Nephron progenitor cell (in vitro differentiated cells): Measurements from ENCODE around the gene FAM78A.

Source experiments
- DNase-seq: peaks from one replicate; pipeline ENCODE4 v3.0.0; 2021
- H3K27ac Mint-ChIP-seq: 2 replicates; pipeline ENCODE4 v1.8.0; 2021; ENCODE audit warnings: mild to moderate bottlenecking, moderate library complexity, mixed read lengths
- H3K27me3 Mint-ChIP-seq: 2 replicates; pipeline ENCODE4 v1.8.0; 2021; ENCODE audit warnings: mild to moderate bottlenecking, low read depth, mixed read lengths; ENCODE audit not compliant: poor library complexity
- H3K36me3 Mint-ChIP-seq: 2 replicates; pipeline ENCODE4 v1.8.0; 2021; ENCODE audit warnings: low read depth, mixed read lengths
- H3K4me1 Mint-ChIP-seq: 2 replicates; pipeline ENCODE4 v1.8.0; 2021; ENCODE audit warnings: mixed read lengths
- H3K4me3 Mint-ChIP-seq: 2 replicates; pipeline ENCODE4 v1.8.0; 2021; ENCODE audit warnings: mild to moderate bottlenecking, moderate library complexity, mixed read lengths
- H3K9me3 Mint-ChIP-seq: 2 replicates; pipeline ENCODE4 v1.8.0; 2021; ENCODE audit warnings: mild to moderate bottlenecking, moderate library complexity, mixed read lengths
- CTCF ChIP-seq: fragments of 200-600 bp; sonication (generic); IDR thresholded peaks from 2 replicates; pipeline ENCODE4 v1.5.0; 2021; ENCODE audit warnings: antibody characterized with exemption

FAM78A gene

GRCh38 chr9:131308906-131309529 is 32.7 kb upstream of the FAM78A start:
- no peak for TF ChIP-seq CTCF
- H3K27ac Mint-ChIP-seq = no peak overlapping the region
- DNase-seq = no peak

GRCh38 chr9:131308452-131308851 is 32.1 kb upstream of the FAM78A start:
- no peak overlapping the region for H3K4me3 Mint-ChIP-seq
- H3K27me3 Mint-ChIP-seq = peaks cover 4% of the 10 kb centered on the region
- no peaks in the 10 kb centered on the region for H3K9me3 Mint-ChIP-seq
- no peak for DNase-seq
- H3K4me1 Mint-ChIP-seq = peaks cover 6% of the 10 kb centered on the region
- no peaks in the 10 kb centered on the region for H3K36me3 Mint-ChIP-seq
- H3K27ac Mint-ChIP-seq = no peak overlapping the region
- no peak for TF ChIP-seq CTCF

More at GRCh38 chr9:131308906-131309529, 32.7 kb upstream of the FAM78A start:
- Mint-ChIP-seq H3K9me3 (no peaks in the 10 kb centered on the region), H3K4me1 (peaks cover 6% of the 10 kb centered on the region), H3K36me3 (no peaks in the 10 kb centered on the region), H3K4me3 (no peak overlapping the region), H3K27me3 (peaks cover 4% of the 10 kb centered on the region)

- DNase-seq = no peak
- no peak for TF ChIP-seq CTCF
- Mint-ChIP-seq H3K4me1 (peaks cover 6% of the 10 kb centered on the region), H3K4me3 (no peak overlapping the region), H3K27ac (no peak overlapping the region), H3K27me3 (peaks cover 4% of the 10 kb centered on the region), H3K9me3 (no peaks in the 10 kb centered on the region), H3K36me3 (no peaks in the 10 kb centered on the region)
Measured at GRCh38 chr9:131307974-131308373, 31.7 kb upstream of the FAM78A start.

- no peak overlapping the region for H3K4me3 Mint-ChIP-seq
- H3K27me3 Mint-ChIP-seq = peaks cover 4% of the 10 kb centered on the region
- H3K9me3 Mint-ChIP-seq = no peaks in the 10 kb centered on the region
- H3K36me3 Mint-ChIP-seq = no peaks in the 10 kb centered on the region
- peaks cover 6% of the 10 kb centered on the region for H3K4me1 Mint-ChIP-seq
- no peak for DNase-seq
- TF ChIP-seq CTCF = no peak
- no peak overlapping the region for H3K27ac Mint-ChIP-seq
Measured at GRCh38 chr9:131306397-131307004, 30.2 kb upstream of the FAM78A start.

- no peak overlapping the region for H3K4me3 Mint-ChIP-seq
- TF ChIP-seq CTCF = no peak
- peaks cover 4% of the 10 kb centered on the region for H3K27me3 Mint-ChIP-seq
- H3K4me1 Mint-ChIP-seq = peaks cover 6% of the 10 kb centered on the region
- no peaks in the 10 kb centered on the region for H3K36me3 Mint-ChIP-seq
- no peak overlapping the region for H3K27ac Mint-ChIP-seq
- H3K9me3 Mint-ChIP-seq = no peaks in the 10 kb centered on the region
- no peak for DNase-seq
Measured at GRCh38 chr9:131304676-131305355, 28.5 kb upstream of the FAM78A start.
